Upper lobe of right lung (tissue), 1 donor: ENCODE results near the gene OR2B3. TPM values are rescaled to one million over a fixed set of nuclear protein-coding genes. Genes with fewer than 3 reads are reported as not detected.

Experiments
- ATAC-seq: fragments of 200-7000 bp; cut with Tn5 transposase; one replicate; pipeline ENCODE4 v1.9.1; 2020; ENCODE audit warnings: mild to moderate bottlenecking, moderate library complexity
- DNase-seq: peaks from one replicate; pipeline ENCODE4 v3.0.0-alpha.2; 2020
- H3K27ac ChIP-seq: fragments of 200-600 bp; one replicate; pipeline ENCODE4 v1.8.0; 2022
- H3K27me3 ChIP-seq: fragments of 200-600 bp; one replicate; pipeline ENCODE4 v1.8.0; 2022; ENCODE audit warnings: mild to moderate bottlenecking
- H3K36me3 ChIP-seq: fragments of 200-600 bp; one replicate; pipeline ENCODE4 v1.8.0; 2022
- H3K4me1 ChIP-seq: fragments of 200-600 bp; one replicate; pipeline ENCODE4 v1.8.0; 2022
- H3K4me3 ChIP-seq: fragments of 200-600 bp; one replicate; pipeline ENCODE4 v1.8.0; 2022; ENCODE audit warnings: mild to moderate bottlenecking
- H3K9me3 ChIP-seq: fragments of 200-600 bp; one replicate; pipeline ENCODE4 v1.8.0; 2022
- CTCF ChIP-seq: fragments of 200-600 bp; IDR thresholded peaks from one replicate; pipeline ENCODE4 v1.8.0; 2022; ENCODE audit warnings: antibody characterized with exemption
- intact Hi-C: fragments of 100-400 bp; cut with DNase I; formaldehyde crosslinking; loops from one replicate; pipeline ENCODE4 v1.11.0; 2022
- total RNA-seq: library from RNA; stranded (reverse); fragmentation: NEBNext Ultra II Directional; extraction: Animal tissue kit (Norgen Biotek cat#: 25700); gene quantifications from one replicate; pipeline ENCODE4 v1.2.1, GENCODE V29; 2021
- donor health status: DM: no; HTN: yes; CAD: no; lungs with severe emphysema.

The OR2B3 gene
- total RNA-seq, 1 donor from 2014 or later = not detected

DNA sequence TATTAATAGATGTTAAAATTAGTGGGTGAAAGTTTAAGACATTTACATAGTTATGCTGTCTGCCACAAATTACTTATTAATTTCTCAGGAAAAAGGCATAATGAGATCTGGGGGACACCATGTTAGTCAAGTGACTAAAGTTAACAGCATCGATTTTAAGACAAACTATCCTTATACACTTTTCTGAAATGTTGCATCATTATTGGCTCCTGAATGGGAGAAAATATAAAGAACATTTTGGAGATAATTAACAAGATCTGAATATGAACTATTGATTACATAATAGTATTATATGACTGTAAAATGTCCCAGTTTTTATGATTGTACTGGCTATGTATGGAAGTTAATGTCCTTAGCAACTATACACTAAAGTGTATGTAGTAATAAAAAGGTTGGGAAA, 7.9 kb downstream of the OR2B3 start:
- no peak overlapping the region for H3K4me3 ChIP-seq
- no peak overlapping the region for H3K27ac ChIP-seq
- DNase-seq (no peak), ATAC-seq (no peak)
- no peaks in the 10 kb centered on the region for H3K27me3 ChIP-seq
- no peaks in the 10 kb centered on the region for H3K4me1 ChIP-seq
- TF ChIP-seq CTCF = no peak
- no peaks in the 10 kb centered on the region for H3K9me3 ChIP-seq
- intact Hi-C loops = no loop called here
- no peaks in the 10 kb centered on the region for H3K36me3 ChIP-seq

DNA sequence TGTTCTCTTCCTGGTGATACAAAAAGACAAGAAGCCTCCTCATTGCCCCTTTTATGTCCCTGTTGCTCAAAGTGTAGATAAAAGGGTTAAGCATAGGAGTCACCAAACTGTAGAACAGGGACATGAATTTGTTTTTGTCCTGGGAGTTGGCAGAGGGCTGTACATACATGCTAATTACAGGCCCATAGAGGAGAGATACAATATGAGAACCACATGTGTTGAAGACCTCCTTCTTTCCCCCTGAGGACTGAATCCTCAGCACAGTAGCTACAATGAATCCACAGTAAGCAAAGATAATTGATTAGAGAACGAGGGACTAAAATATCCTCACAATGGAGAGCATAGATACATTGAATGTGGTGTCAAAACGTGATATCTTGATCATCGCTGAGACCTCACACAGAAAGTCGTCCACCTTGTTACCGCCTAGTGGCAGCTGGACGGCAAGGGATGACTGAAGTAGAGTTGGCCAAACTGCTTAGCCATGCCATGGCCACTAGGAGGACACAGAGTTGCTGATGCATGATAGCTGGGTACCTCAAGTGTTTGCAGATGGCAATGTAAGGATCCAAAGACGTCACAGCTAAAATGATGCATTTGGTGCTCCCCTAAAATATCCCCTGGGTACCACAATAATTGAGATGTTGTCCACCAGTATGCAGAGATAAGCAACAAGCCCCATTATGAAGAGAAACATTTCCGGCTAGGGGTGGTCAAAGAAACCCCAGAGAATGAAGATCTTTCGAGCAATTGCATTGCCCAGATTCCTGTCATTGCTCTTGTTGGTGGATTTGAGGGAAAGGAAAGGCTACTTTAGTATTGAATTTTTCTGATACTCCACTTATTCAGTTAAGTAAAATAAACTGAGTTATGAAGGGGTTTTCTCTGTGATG, 15.0 kb downstream of the OR2B3 start:
- H3K27ac ChIP-seq = no peak overlapping the region
- no peaks in the 10 kb centered on the region for H3K27me3 ChIP-seq
- no peaks in the 10 kb centered on the region for H3K9me3 ChIP-seq
- peak; percentile 46 for TF ChIP-seq CTCF
- no peak for DNase-seq
- intact Hi-C loops = no loop called here
- H3K36me3 ChIP-seq = no peaks in the 10 kb centered on the region
- H3K4me3 ChIP-seq = no peak overlapping the region
- peak; percentile 69 for ATAC-seq
- H3K4me1 ChIP-seq = no peaks in the 10 kb centered on the region

- H3K9me3 ChIP-seq = no peaks in the 10 kb centered on the region
Observed at GRCh38 chr6:29051680-29052079, 35.4 kb downstream of the OR2B3 start.

GRCh38 chr6:29045075-29045474, 42.0 kb downstream of the OR2B3 start, which contains the start of gene OR2W1:
OR2W1 (minus strand) TSS chr6:29045175; CDS start chr6:29045175, 0 bp downstream.
- Histone ChIP-seq H3K9me3 (no peaks in the 10 kb centered on the region), H3K27me3 (peaks cover 11% of the 10 kb centered on the region), H3K4me1 (no peaks in the 10 kb centered on the region), H3K27ac (no peak within 1 kb of the TSS), H3K4me3 (no peak within 1 kb of the TSS), H3K36me3 (no peaks in the 10 kb centered on the region)
- no peak for ATAC-seq
- no peak for DNase-seq
- no peak for TF ChIP-seq CTCF
- intact Hi-C loops = no loop called here

More at GRCh38 chr6:29051680-29052079, 35.4 kb downstream of the OR2B3 start:
- Histone ChIP-seq H3K27ac (no peak overlapping the region), H3K36me3 (no peaks in the 10 kb centered on the region), H3K27me3 (no peaks in the 10 kb centered on the region), H3K4me1 (no peaks in the 10 kb centered on the region), H3K4me3 (no peak overlapping the region)
- no peak for ATAC-seq
- no peak for DNase-seq
- no peak for TF ChIP-seq CTCF
- intact Hi-C loops = no loop called here

Other genes with a start within 250 kb of the OR2B3 start
- gene TRIM27, start 163.3 kb downstream of the OR2B3 start, total RNA-seq = 49.9 TPM
- gene ZNF311, start 82.0 kb downstream of the OR2B3 start, total RNA-seq = 1.8 TPM
- gene OR2W1, start 42.1 kb downstream of the OR2B3 start, total RNA-seq = not detected
- not detected for gene OR2J1, start 12.2 kb upstream of the OR2B3 start, total RNA-seq
- not detected for gene OR2J3, start 20.7 kb upstream of the OR2B3 start, total RNA-seq
- gene OR2J2, start 83.6 kb upstream of the OR2B3 start, total RNA-seq = not detected
- gene OR14J1, start 214.4 kb upstream of the OR2B3 start, total RNA-seq = not detected